Measurements from ENCODE around the gene STRA8. TPM values are rescaled to one million over a fixed set of nuclear protein-coding genes. Genes with fewer than 3 reads are reported as not detected.

The STRA8 gene
- total RNA-seq, 1 experiment from 2014 or later, result not detected

DNA sequence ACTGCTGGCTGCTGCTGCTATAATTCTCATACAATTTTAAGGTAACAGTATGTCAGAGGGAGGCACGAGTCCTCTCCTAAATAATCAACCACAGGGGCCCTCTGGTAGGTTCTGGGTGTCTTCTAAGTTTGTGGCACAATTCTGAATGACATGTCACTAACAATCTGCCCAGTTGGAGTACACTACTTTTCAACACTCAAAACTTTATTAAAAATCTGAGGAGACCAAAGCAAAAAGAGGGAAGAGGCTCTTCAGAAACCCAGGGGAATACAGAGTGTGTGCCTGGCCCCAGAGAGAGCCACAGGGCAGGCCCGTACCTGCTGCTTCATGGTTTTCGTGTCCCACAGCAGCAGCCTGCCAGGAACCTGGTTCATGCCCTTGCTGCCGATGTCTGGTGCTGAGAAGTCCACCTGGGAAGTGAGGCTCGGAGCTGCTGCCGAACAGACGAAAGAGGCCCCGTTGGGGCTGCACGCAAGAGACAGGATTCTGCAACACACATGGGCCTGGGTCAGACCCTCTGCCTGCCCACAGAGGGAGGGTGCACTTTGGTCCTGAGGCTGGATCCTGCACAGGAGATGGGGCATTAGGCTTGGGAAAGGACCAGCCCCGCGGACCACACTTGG, 40.6 kb upstream of the STRA8 start:
- Histone ChIP-seq H3K9me3 (ENCODE audit: insufficient read depth, low read depth) (no peaks in the 10 kb centered on the region), H2AFZ (no peak overlapping the region), H3K4me3 (no peak overlapping the region), H4K20me1 (ENCODE audit: insufficient read depth) (no peaks in the 10 kb centered on the region), H3K4me1 (replicated peaks; ENCODE audit: insufficient read depth) (no peaks in the 10 kb centered on the region), H3K79me2 (ENCODE audit: low read depth) (no peaks in the 10 kb centered on the region), H3K9me2 (ENCODE audit: insufficient read depth) (no peaks in the 10 kb centered on the region), H3K4me2 (no peak overlapping the region), H3K36me3 (ENCODE audit: low read depth) (no peaks in the 10 kb centered on the region), H3F3A (ENCODE audit: insufficient read depth, low read depth) (no peaks in the 10 kb centered on the region), H3K27me3 (ENCODE audit: insufficient read depth, low read depth) (no peaks in the 10 kb centered on the region), H3K27ac (no peak overlapping the region)
- no peak for DNase-seq
- intact Hi-C loops (cut with micrococcal nuclease; ENCODE audit: unreplicated experiment), result no loop called here
- ChIA-PET POLR2A (ENCODE audit: unreplicated experiment) (no interaction called here), CTCF (no interaction called here)
- no TSS peak for BruUV-seq (replicated peaks)
- no peak for TF ChIP-seq EZH2 (IDR thresholded peaks at IDR 0.05; ENCODE audit: low read depth)
- TF ChIP-seq, protein P1, sequence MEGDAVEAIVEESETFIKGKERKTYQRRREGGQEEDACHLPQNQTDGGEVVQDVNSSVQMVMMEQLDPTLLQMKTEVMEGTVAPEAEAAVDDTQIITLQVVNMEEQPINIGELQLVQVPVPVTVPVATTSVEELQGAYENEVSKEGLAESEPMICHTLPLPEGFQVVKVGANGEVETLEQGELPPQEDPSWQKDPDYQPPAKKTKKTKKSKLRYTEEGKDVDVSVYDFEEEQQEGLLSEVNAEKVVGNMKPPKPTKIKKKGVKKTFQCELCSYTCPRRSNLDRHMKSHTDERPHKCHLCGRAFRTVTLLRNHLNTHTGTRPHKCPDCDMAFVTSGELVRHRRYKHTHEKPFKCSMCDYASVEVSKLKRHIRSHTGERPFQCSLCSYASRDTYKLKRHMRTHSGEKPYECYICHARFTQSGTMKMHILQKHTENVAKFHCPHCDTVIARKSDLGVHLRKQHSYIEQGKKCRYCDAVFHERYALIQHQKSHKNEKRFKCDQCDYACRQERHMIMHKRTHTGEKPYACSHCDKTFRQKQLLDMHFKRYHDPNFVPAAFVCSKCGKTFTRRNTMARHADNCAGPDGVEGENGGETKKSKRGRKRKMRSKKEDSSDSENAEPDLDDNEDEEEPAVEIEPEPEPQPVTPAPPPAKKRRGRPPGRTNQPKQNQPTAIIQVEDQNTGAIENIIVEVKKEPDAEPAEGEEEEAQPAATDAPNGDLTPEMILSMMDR (conservative IDR thresholded peaks at IDR 0.05), result no peak

DNA sequence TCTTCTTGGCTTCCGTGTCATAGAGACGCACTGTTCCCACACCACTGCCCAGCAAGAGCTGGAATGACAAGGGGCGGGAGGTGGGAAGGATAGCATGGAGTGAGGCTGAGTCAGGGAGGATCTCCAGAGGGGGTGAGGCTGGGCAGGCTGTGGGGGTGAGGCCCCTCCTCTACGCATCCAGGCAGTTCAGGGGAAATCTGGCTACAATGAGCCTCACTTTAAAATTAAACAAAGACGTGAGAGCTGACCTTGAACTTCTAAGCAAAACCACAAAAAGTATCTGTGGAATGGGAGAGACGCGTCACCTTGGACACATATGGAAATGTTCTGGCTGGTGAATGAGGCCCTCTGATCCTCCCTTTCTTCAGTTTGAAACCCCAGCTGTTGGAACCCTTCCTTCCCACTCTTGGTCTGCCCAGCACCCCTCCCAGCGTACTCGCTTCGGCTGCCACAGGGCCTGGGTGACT, 40.0 kb upstream of the STRA8 start:
- Histone ChIP-seq H3K27me3 (ENCODE audit: insufficient read depth, low read depth) (no peaks in the 10 kb centered on the region), H3F3A (ENCODE audit: insufficient read depth, low read depth) (no peaks in the 10 kb centered on the region), H3K79me2 (ENCODE audit: low read depth) (no peaks in the 10 kb centered on the region), H2AFZ (no peak overlapping the region), H3K27ac (no peak overlapping the region), H3K36me3 (ENCODE audit: low read depth) (no peaks in the 10 kb centered on the region), H3K4me3 (no peak overlapping the region), H3K4me2 (no peak overlapping the region), H3K9me2 (ENCODE audit: insufficient read depth) (no peaks in the 10 kb centered on the region), H3K9me3 (ENCODE audit: insufficient read depth, low read depth) (no peaks in the 10 kb centered on the region), H3K4me1 (replicated peaks; ENCODE audit: insufficient read depth) (no peaks in the 10 kb centered on the region), H4K20me1 (ENCODE audit: insufficient read depth) (no peaks in the 10 kb centered on the region)
- ChIA-PET POLR2A (ENCODE audit: unreplicated experiment) (no interaction called here), CTCF (no interaction called here)
- TF ChIP-seq, protein P1 (conservative IDR thresholded peaks at IDR 0.05), result no peak
- TF ChIP-seq EZH2 (IDR thresholded peaks at IDR 0.05; ENCODE audit: low read depth), result no peak
- BruUV-seq (replicated peaks), result no TSS peak
- intact Hi-C loops (cut with micrococcal nuclease; ENCODE audit: unreplicated experiment), result no loop called here
- no peak for DNase-seq

DNA sequence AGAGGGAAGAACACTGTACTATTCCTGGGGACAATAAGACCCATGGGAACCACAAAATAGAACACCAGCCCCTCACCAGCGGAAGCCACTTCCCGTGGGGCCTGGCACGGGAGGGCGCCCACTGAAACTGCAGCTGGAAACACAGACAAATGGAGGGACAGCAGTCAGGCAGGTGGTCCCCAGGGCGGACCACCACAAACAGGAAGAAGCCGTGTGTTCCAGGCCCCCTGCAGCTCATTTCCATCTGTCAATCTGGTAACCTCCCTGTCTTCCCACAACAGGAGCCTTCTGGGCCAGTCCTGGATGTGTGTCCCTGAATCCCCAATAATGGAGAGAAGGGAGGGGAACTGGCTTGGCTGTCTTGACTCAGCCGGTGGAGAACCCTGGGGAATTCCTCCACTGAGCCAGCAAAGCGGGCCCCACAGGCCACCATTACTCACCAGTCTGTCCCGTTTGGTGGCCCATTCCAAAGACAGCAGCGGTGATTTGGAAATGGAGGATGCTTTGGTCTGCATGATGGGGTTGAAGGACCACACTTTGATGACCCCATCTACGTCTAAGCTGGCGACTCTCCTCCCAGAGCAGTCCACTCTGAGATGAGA, 39.0 kb upstream of the STRA8 start:
- no peaks in the 10 kb centered on the region for H3K27me3 ChIP-seq (ENCODE audit: insufficient read depth, low read depth)
- H3K9me3 ChIP-seq (ENCODE audit: insufficient read depth, low read depth), result no peaks in the 10 kb centered on the region
- no peaks in the 10 kb centered on the region for H3K9me2 ChIP-seq (ENCODE audit: insufficient read depth)
- POLR2A ChIA-PET (ENCODE audit: unreplicated experiment), result no interaction called here
- intact Hi-C loops (cut with micrococcal nuclease; ENCODE audit: unreplicated experiment), result no loop called here
- no peak overlapping the region for H3K27ac ChIP-seq
- no peak for TF ChIP-seq EZH2 (IDR thresholded peaks at IDR 0.05; ENCODE audit: low read depth)
- TF ChIP-seq, protein P1 (conservative IDR thresholded peaks at IDR 0.05), result no peak
- no peaks in the 10 kb centered on the region for H3F3A ChIP-seq (ENCODE audit: insufficient read depth, low read depth)
- H3K4me1 ChIP-seq (replicated peaks; ENCODE audit: insufficient read depth), result no peaks in the 10 kb centered on the region
- BruUV-seq (replicated peaks), result no TSS peak
- DNase-seq, result no peak
- no peak overlapping the region for H3K4me3 ChIP-seq
- H4K20me1 ChIP-seq (ENCODE audit: insufficient read depth), result no peaks in the 10 kb centered on the region
- H2AFZ ChIP-seq, result no peak overlapping the region
- no peaks in the 10 kb centered on the region for H3K36me3 ChIP-seq (ENCODE audit: low read depth)
- H3K4me2 ChIP-seq, result no peak overlapping the region
- no peaks in the 10 kb centered on the region for H3K79me2 ChIP-seq (ENCODE audit: low read depth)
- CTCF ChIA-PET, result no interaction called here

All from PC-9 (cell line).